Measurements from ENCODE around the gene LCK.

DNA sequence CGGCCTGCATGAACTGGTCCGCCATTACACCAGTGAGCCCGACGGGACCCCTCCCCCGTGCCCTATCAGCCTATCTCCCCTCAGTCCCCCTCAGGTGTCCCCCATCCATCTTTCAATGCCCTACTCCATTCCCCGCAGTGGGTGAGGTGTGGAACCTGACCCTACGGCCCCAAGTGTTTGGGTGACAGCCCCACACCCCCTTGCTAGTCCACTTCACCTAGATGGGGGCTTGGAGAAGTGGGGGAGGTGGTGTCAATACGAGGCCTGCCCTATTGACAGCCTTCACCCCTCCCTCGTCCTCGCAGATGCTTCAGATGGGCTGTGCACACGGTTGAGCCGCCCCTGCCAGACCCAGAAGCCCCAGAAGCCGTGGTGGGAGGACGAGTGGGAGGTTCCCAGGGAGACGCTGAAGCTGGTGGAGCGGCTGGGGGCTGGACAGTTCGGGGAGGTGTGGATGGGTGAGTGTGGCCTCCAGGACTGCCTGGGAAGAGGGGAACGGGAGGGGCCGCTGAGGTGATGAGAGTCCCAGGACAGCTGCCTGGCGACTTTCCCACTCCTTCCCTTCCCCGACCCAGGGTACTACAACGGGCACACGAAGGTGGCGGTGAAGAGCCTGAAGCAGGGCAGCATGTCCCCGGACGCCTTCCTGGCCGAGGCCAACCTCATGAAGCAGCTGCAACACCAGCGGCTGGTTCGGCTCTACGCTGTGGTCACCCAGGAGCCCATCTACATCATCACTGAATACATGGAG lies 25.1 kb downstream of the LCK start:
- TF ChIP-seq, protein P1, sequence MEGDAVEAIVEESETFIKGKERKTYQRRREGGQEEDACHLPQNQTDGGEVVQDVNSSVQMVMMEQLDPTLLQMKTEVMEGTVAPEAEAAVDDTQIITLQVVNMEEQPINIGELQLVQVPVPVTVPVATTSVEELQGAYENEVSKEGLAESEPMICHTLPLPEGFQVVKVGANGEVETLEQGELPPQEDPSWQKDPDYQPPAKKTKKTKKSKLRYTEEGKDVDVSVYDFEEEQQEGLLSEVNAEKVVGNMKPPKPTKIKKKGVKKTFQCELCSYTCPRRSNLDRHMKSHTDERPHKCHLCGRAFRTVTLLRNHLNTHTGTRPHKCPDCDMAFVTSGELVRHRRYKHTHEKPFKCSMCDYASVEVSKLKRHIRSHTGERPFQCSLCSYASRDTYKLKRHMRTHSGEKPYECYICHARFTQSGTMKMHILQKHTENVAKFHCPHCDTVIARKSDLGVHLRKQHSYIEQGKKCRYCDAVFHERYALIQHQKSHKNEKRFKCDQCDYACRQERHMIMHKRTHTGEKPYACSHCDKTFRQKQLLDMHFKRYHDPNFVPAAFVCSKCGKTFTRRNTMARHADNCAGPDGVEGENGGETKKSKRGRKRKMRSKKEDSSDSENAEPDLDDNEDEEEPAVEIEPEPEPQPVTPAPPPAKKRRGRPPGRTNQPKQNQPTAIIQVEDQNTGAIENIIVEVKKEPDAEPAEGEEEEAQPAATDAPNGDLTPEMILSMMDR (IDR thresholded peaks at IDR 0.05; ENCODE audit: low read depth, low read length): no peak
- no peak for TF ChIP-seq POLR2A (IDR thresholded peaks at IDR 0.05; ENCODE audit: extremely low read depth, insufficient read length)
- no peak for TF ChIP-seq MYC (IDR thresholded peaks at IDR 0.05; ENCODE audit: low read depth, low read length)
- TF ChIP-seq, protein P2, sequence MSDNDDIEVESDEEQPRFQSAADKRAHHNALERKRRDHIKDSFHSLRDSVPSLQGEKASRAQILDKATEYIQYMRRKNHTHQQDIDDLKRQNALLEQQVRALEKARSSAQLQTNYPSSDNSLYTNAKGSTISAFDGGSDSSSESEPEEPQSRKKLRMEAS (IDR thresholded peaks at IDR 0.05; ENCODE audit: low read depth, low read length): no peak

All from NB4 (cell line).